ENCODE results near the gene MRPL27.

DNA sequence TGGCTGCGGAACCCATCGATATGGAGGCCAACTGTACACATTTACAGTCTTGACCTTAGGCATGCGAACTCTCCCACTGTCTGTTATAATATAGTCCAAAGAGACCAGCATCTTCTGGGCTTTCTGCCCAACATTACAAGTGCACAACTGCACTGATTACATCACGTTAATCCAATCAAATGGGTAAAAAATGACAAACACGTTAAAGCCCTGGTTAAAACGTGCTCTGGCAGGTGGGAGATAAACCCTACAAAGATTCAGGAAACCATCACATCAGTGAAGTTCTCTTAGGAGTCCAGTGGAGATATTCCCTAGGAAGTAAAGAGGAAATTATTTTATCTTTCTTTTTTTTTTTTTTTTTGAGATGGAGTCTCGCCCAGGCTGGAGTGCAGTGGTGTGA, 50.7 kb downstream of the MRPL27 start:
- TF ChIP-seq CTCF (IDR thresholded peaks at IDR 0.05; ENCODE audit: poor library complexity, severe bottlenecking) = no peak
- TF ChIP-seq POLR2AphosphoS5 (IDR thresholded peaks at IDR 0.05) = no peak
- TF ChIP-seq SMC3 (conservative IDR thresholded peaks at IDR 0.05; ENCODE audit: poor library complexity) = no peak
- TF ChIP-seq RAD21 (conservative IDR thresholded peaks at IDR 0.05) = no peak
- no peak for TF ChIP-seq EZH2 (IDR thresholded peaks at IDR 0.05; ENCODE audit: borderline replicate concordance, insufficient read depth, low read length, poor library complexity, severe bottlenecking)
- no peak for TF ChIP-seq TAF1 (IDR thresholded peaks at IDR 0.05; ENCODE audit: low read depth)
- TF ChIP-seq MXI1 (conservative IDR thresholded peaks at IDR 0.05; ENCODE audit: poor library complexity, severe bottlenecking) = no peak
- no peak for TF ChIP-seq REST (IDR thresholded peaks at IDR 0.05; ENCODE audit: borderline replicate concordance)
